CD4-positive, alpha-beta T cell treated with Interleukin-6 for 4 hours (primary cell): ENCODE results near the gene NUDCD3.
"Not testable (repeated sequence)": the region's sequence is repeated elsewhere in the genome, so short reads cannot be mapped to it uniquely, and the experiment has no call there.

Experiments used
- DNase-seq: peaks from one replicate; pipeline ENCODE4 v3.0.0-alpha.2; 2020; ENCODE audit warnings: mixed read lengths

The NUDCD3 gene

GRCh38 chr7:44515590-44516268 is 25.3 kb upstream of the NUDCD3 start:
- DNase-seq, result no peak

GRCh38 chr7:44512736-44513135 is 22.3 kb upstream of the NUDCD3 start:
- DNase-seq, result no peak

- no peak for DNase-seq
These were observed 21.5 kb upstream of the NUDCD3 start for GRCh38 chr7:44511863-44512468.

GRCh38 chr7:44511236-44511635 is 20.8 kb upstream of the NUDCD3 start:
- no peak for DNase-seq

- DNase-seq, result no peak
These were observed 18.0 kb upstream of the NUDCD3 start for GRCh38 chr7:44508328-44509030.

- DNase-seq, result not testable (repeated sequence)
These were observed 16.3 kb upstream of the NUDCD3 start for GRCh38 chr7:44506592-44507288.

- no peak for DNase-seq
These were observed 15.1 kb upstream of the NUDCD3 start for GRCh38 chr7:44505595-44505994.

GRCh38 chr7:44498230-44498954 is 7.9 kb upstream of the NUDCD3 start:
- no peak for DNase-seq

GRCh38 chr7:44497155-44498027 is 6.9 kb upstream of the NUDCD3 start:
- no peak for DNase-seq

GRCh38 chr7:44496385-44496784 is 5.9 kb upstream of the NUDCD3 start:
- no peak for DNase-seq

- DNase-seq, result no peak
These were observed 4.5 kb upstream of the NUDCD3 start for GRCh38 chr7:44494960-44495359.

GRCh38 chr7:44491229-44491628 is 771 bp upstream of the NUDCD3 start:
- DNase-seq, result no peak

- no peak for DNase-seq
These were observed 505 bp downstream of the NUDCD3 start for GRCh38 chr7:44489955-44490350.

- DNase-seq, result no peak
These were observed 1.5 kb downstream of the NUDCD3 start for GRCh38 chr7:44488955-44489354.

GRCh38 chr7:44486693-44487092 is 3.8 kb downstream of the NUDCD3 start:
- DNase-seq, result no peak

- DNase-seq, result no peak
These were observed 4.5 kb downstream of the NUDCD3 start for GRCh38 chr7:44486001-44486400.

- no peak for DNase-seq
These were observed 5.8 kb downstream of the NUDCD3 start for GRCh38 chr7:44484482-44485313.

- DNase-seq, result no peak
These were observed 7.7 kb downstream of the NUDCD3 start for GRCh38 chr7:44482502-44483485.

GRCh38 chr7:44477938-44478337 is 12.5 kb downstream of the NUDCD3 start:
- no peak for DNase-seq
